HCT116 (cell line): Measurements from ENCODE around the gene HOXD8. TPM values are rescaled to one million over a fixed set of nuclear protein-coding genes. Genes with fewer than 3 reads are reported as not detected.

ENCODE experiments used
- ATAC-seq: fragments of 200-7000 bp; cut with Tn5 transposase; 2 replicates; pipeline ENCODE4 v1.9.1; 2020; ENCODE audit warnings: mild to moderate bottlenecking, moderate library complexity
- BruUV-seq: library from RNA; stranded (reverse); fragments of 400-500 nt; replicated peaks from 2 replicates; lab custom pipeline; 2021; lab: Mats Ljungman, UMichigan
- CTCF ChIA-PET: fragments of 300-600 bp; sonication (Branson Sonifier 250); formaldehyde crosslinking; loops from one replicate; lab custom pipeline; 2021; ENCODE audit warnings: antibody characterized with exemption; lab: Charles Lee
- POLR2A ChIA-PET: fragments of 300-600, 350-600 bp; sonication (Branson Sonifier 250); formaldehyde crosslinking; loops from one replicate; lab custom pipeline; 2021; ENCODE audit warnings: antibody characterized with exemption; lab: Charles Lee
- RAD21 ChIA-PET, 2 experiments: fragments of 300-600 bp; sonication (Branson Sonifier 250); formaldehyde crosslinking; loops; one replicate each; lab custom pipeline; 2023; ENCODE audit warnings: low total read pairs in 2 of 2; ENCODE audit not compliant: uncharacterized antibody in 2 of 2, unreplicated experiment in 2 of 2, low non-redundant PET in 1 of 2; lab: Charles Lee
- DNase-seq: peaks from one replicate; pipeline ENCODE4 v3.0.0-alpha.2; 2010; ENCODE audit warnings: low read depth, low spot score
- H2AFZ ChIP-seq: fragments of 200-600 bp; shearing (Covaris generic), sonication (generic); 2 replicates; pipeline ENCODE4 v1.6.1; 2017; ENCODE audit warnings: low read depth, mixed run types, mixed read lengths, antibody characterized with exemption, low read length; ENCODE audit not compliant: poor library complexity, severe bottlenecking
- H3K27ac ChIP-seq: 2 replicates; pipeline ENCODE4 v1.5.1; 2012; ENCODE audit warnings: low read depth, low read length
- H3K27me3 ChIP-seq: fragments of 200-600 bp; sonication (generic); 2 replicates; pipeline ENCODE4 v1.6.1; 2016; ENCODE audit warnings: mixed run types, low read length, mixed read lengths; ENCODE audit not compliant: insufficient read depth
- H3K36me3 ChIP-seq, 2 experiments: fragments of 200-500 bp in 1 of 2; fragments of 200-600 bp in 1 of 2; sonication (Bioruptor generic) in 1 of 2; sonication (generic) in 1 of 2; 2 replicates each; pipeline versions ENCODE4 v1.5.1 to v1.6.1; 2014 to 2016; ENCODE audit warnings: low read length in 2 of 2, inconsistent platforms in 1 of 2, mixed read lengths in 1 of 2, mixed run types in 1 of 2; ENCODE audit not compliant: insufficient read depth in 2 of 2, control insufficient read depth in 1 of 2
- H3K4me1 ChIP-seq, 2 experiments: fragments of 200-600 bp in 1 of 2; sonication (generic) in 1 of 2; 2 replicates each; pipeline versions ENCODE4 v1.5.1 to v1.6.1; 2012 to 2017; ENCODE audit warnings: low read length in 2 of 2, inconsistent platforms in 1 of 2, mild to moderate bottlenecking in 1 of 2, mixed read lengths in 1 of 2, mixed run types in 1 of 2, moderate library complexity in 1 of 2; ENCODE audit not compliant: insufficient read depth in 2 of 2, control insufficient read depth in 1 of 2
- H3K4me2 ChIP-seq: fragments of 200-600 bp; sonication (generic); 2 replicates; pipeline ENCODE4 v1.6.1; 2017; ENCODE audit warnings: mixed run types, low read length, mixed read lengths
- H3K4me3 ChIP-seq, 2 experiments: fragments of 200-600 bp in 1 of 2; sonication (generic) in 1 of 2; replicated peaks in 1 of 2; 2 replicates each; pipeline ENCODE4 v1.5.1; 2011 to 2016; ENCODE audit warnings: low read length in 2 of 2, control low read depth in 1 of 2, low read depth in 1 of 2, mild to moderate bottlenecking in 1 of 2, mixed read lengths in 1 of 2, mixed run types in 1 of 2
- H3K79me2 ChIP-seq: fragments of 200-600 bp; sonication (generic); 2 replicates; pipeline ENCODE4 v1.6.1; 2017; ENCODE audit warnings: mild to moderate bottlenecking, mixed run types, low read length, moderate library complexity, mixed read lengths; ENCODE audit not compliant: insufficient read depth
- H3K9ac ChIP-seq: fragments of 200-600 bp; sonication (generic); 2 replicates; pipeline ENCODE4 v1.6.1; 2016; ENCODE audit warnings: low read length, mixed read lengths
- H3K9me2 ChIP-seq: fragments of 200-600 bp; sonication (generic), shearing (Covaris generic); 2 replicates; pipeline ENCODE4 v1.6.1; 2017; ENCODE audit warnings: mixed run types, mild to moderate bottlenecking, moderate library complexity; ENCODE audit not compliant: insufficient read depth
- H3K9me3 ChIP-seq, 2 experiments: fragments of 200-500 bp in 1 of 2; fragments of 200-600 bp in 1 of 2; sonication (Bioruptor generic) in 1 of 2; sonication (generic) in 1 of 2; 2 replicates each; pipeline ENCODE4 v1.6.1; 2014 to 2017; ENCODE audit warnings: low read length in 2 of 2, mixed read lengths in 2 of 2, inconsistent platforms in 1 of 2, low read depth in 1 of 2, mild to moderate bottlenecking in 1 of 2, mixed run types in 1 of 2, moderate library complexity in 1 of 2; ENCODE audit not compliant: control insufficient read depth in 1 of 2, insufficient read depth in 1 of 2
- H4K20me1 ChIP-seq: fragments of 200-600 bp; sonication (generic), shearing (Covaris generic); 2 replicates; pipeline ENCODE4 v1.6.1; 2017; ENCODE audit warnings: mixed run types, mild to moderate bottlenecking, moderate library complexity; ENCODE audit not compliant: insufficient read depth
- ATF3 ChIP-seq: IDR thresholded peaks from 2 replicates; pipeline ENCODE4 v1.6.1; 2012
- CBX3 ChIP-seq: IDR thresholded peaks from 2 replicates; pipeline ENCODE4 v1.6.1; 2012; ENCODE audit warnings: low read depth
- CEBPB ChIP-seq: IDR thresholded peaks from 2 replicates; pipeline ENCODE4 v1.6.1; 2012; ENCODE audit warnings: low read depth
- EGR1 ChIP-seq: IDR thresholded peaks from 2 replicates; pipeline ENCODE4 v1.6.1; 2012; ENCODE audit warnings: low read depth
- ELF1 ChIP-seq: IDR thresholded peaks from 2 replicates; pipeline ENCODE4 v1.6.1; 2012; ENCODE audit warnings: low read depth, borderline replicate concordance
- EZH2 ChIP-seq: fragments of 200-600 bp; sonication (generic); IDR thresholded peaks from 2 replicates; pipeline ENCODE4 v1.6.1; 2017; ENCODE audit warnings: antibody characterized with exemption, mixed run types
- EZH2phosphoT487 ChIP-seq: fragments of 200-600 bp; IDR thresholded peaks from 2 replicates; pipeline ENCODE4 v1.6.1; 2018; ENCODE audit warnings: antibody characterized with exemption, borderline replicate concordance
- MAX ChIP-seq: IDR thresholded peaks from 2 replicates; pipeline ENCODE4 v1.6.1; 2012
- POLR2A ChIP-seq: IDR thresholded peaks from 2 replicates; pipeline ENCODE4 v1.7.0; 2011; ENCODE audit warnings: borderline replicate concordance; ENCODE audit not compliant: insufficient read depth, insufficient read length; ENCODE audit errors: extremely low read depth
- POLR2AphosphoS5 ChIP-seq: IDR thresholded peaks from 2 replicates; pipeline ENCODE4 v1.6.1; 2011; ENCODE audit warnings: mild to moderate bottlenecking, low read depth, low read length, moderate library complexity
- RAD21 ChIP-seq: IDR thresholded peaks from 2 replicates; pipeline ENCODE4 v1.6.1; 2012; ENCODE audit warnings: low read depth, mild to moderate bottlenecking
- REST ChIP-seq: IDR thresholded peaks from 2 replicates; pipeline ENCODE4 v1.6.1; 2012; ENCODE audit warnings: low read depth
- SIN3A ChIP-seq: IDR thresholded peaks from 2 replicates; pipeline ENCODE4 v1.6.1; 2012; ENCODE audit warnings: low read depth
- SRF ChIP-seq: IDR thresholded peaks from 2 replicates; pipeline ENCODE4 v1.6.1; 2012; ENCODE audit warnings: low read depth
- TCF7L2 ChIP-seq: IDR thresholded peaks from 2 replicates; pipeline ENCODE4 v1.7.0; 2011; ENCODE audit warnings: borderline replicate concordance, inconsistent platforms; ENCODE audit not compliant: insufficient read depth, insufficient read length; ENCODE audit errors: extremely low read depth
- YY1 ChIP-seq: IDR thresholded peaks from 2 replicates; pipeline ENCODE4 v1.6.1; 2011; ENCODE audit warnings: low read length, low read depth, moderate library complexity, mild to moderate bottlenecking; ENCODE audit not compliant: insufficient replicate concordance; ENCODE audit errors: extremely low read depth
- ZFX ChIP-seq: fragments of 450-650 bp; IDR thresholded peaks from 2 replicates; pipeline ENCODE4 v1.6.1; 2017
- ZNF274 ChIP-seq: fragments of 200-500 bp; sonication (Bioruptor generic); IDR thresholded peaks from 2 replicates; pipeline ENCODE4 v1.6.1; 2014; ENCODE audit warnings: mild to moderate bottlenecking, low read depth, low read length, inconsistent platforms
- intact Hi-C: fragments of 100-400 bp; cut with micrococcal nuclease; formaldehyde crosslinking; loops from 2 replicates; pipeline ENCODE4 v1.10.0; 2022
- total RNA-seq: library from RNA; stranded (reverse); gene quantifications from one replicate; pipeline ENCODE4 v1.2.1, GENCODE V29; 2021; ENCODE audit not compliant: unreplicated experiment
- TF ChIP-seq, protein P1 (sequence below), 3 experiments: fragments of 200-600 bp in 1 of 3; sonication (generic) in 1 of 3; IDR thresholded peaks in 2 of 3; conservative IDR thresholded peaks in 1 of 3; 2 replicates each; pipeline ENCODE4 v1.5.1; 2012 to 2017; ENCODE audit warnings: low read depth in 2 of 3, low read length in 2 of 3, antibody characterized with exemption in 1 of 3, borderline replicate concordance in 1 of 3, control low read depth in 1 of 3, mild to moderate bottlenecking in 1 of 3, mixed read lengths in 1 of 3, mixed run types in 1 of 3, moderate library complexity in 1 of 3; ENCODE audit not compliant: insufficient read depth in 1 of 3

HOXD8 gene
- total RNA-seq, 1 experiment from 2014 or later = 6.0 TPM

GRCh38 chr2:176158855-176159662, 29.6 kb downstream of the HOXD8 start (continued):
- TF ChIP-seq ZNF274 (no peak), EGR1 (no peak), MAX (no peak)

DNA sequence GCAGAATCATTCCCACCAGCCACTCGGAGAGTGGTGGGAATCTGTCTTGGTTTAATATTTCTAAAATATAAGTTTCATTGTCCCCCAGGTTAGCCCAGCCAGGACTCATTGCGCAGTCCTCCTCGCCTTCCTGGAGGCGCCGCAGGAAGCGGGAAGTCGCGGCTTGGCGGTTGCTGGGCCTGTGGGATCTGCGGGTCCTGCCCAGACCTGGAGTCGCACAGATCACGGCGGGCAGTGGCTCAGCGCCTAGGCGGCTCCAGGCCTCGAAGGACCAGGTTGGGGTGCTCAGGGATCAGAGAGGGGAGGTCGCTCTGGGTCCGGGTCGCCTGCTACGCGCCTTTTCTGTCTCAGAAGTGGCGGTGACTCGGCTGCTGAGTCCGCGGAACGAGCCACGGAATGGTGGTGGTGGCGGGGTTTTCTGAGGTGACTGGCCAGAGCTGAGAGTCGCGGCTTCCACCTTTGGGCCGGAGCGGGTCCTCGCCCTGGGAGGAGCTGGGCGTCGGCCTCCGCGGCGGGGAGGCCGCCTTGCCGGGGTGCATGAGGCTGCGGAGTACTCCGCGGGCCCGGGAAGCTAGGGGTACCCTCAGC, 30.3 kb downstream of the HOXD8 start:
- H4K20me1 ChIP-seq = no peaks in the 10 kb centered on the region
- BruUV-seq = no TSS peak
- no peaks in the 10 kb centered on the region for H3K9me3 ChIP-seq
- intact Hi-C loops = no loop called here
- H3K9ac ChIP-seq = no peak overlapping the region
- H3K4me2 ChIP-seq = no peak overlapping the region
- H3K27ac ChIP-seq = no peak overlapping the region
- no peaks in the 10 kb centered on the region for H3K79me2 ChIP-seq
- H3K4me3 ChIP-seq = no peak overlapping the region
- TF ChIP-seq ATF3 = no peak
- no peak for TF ChIP-seq ZFX
- no peak for TF ChIP-seq EZH2
- no peak for TF ChIP-seq REST
- no peak for TF ChIP-seq MAX
- no peak for TF ChIP-seq POLR2A
- no peak for TF ChIP-seq SRF
- no peak for TF ChIP-seq YY1
- TF ChIP-seq EGR1 = no peak
- TF ChIP-seq RAD21 = no peak
- TF ChIP-seq, protein P1, sequence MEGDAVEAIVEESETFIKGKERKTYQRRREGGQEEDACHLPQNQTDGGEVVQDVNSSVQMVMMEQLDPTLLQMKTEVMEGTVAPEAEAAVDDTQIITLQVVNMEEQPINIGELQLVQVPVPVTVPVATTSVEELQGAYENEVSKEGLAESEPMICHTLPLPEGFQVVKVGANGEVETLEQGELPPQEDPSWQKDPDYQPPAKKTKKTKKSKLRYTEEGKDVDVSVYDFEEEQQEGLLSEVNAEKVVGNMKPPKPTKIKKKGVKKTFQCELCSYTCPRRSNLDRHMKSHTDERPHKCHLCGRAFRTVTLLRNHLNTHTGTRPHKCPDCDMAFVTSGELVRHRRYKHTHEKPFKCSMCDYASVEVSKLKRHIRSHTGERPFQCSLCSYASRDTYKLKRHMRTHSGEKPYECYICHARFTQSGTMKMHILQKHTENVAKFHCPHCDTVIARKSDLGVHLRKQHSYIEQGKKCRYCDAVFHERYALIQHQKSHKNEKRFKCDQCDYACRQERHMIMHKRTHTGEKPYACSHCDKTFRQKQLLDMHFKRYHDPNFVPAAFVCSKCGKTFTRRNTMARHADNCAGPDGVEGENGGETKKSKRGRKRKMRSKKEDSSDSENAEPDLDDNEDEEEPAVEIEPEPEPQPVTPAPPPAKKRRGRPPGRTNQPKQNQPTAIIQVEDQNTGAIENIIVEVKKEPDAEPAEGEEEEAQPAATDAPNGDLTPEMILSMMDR (IDR thresholded peaks at IDR 0.05 in 2 of 3, conservative IDR thresholded peaks at IDR 0.05 in 1 of 3; ENCODE audit: borderline replicate concordance in 1 of 3, insufficient read depth in 1 of 3, low read depth in 2 of 3, low read length in 2 of 3) = no peak
- no peak for TF ChIP-seq CEBPB
- TF ChIP-seq ZNF274 = no peak
- no peak for TF ChIP-seq EZH2phosphoT487
- TF ChIP-seq POLR2AphosphoS5 = no peak
- TF ChIP-seq TCF7L2 = no peak
- no peak for TF ChIP-seq CBX3
- no peak for TF ChIP-seq ELF1
- TF ChIP-seq SIN3A = no peak
- TF ChIP-seq, all 23 proteins: peak for 0
- ATAC-seq = no peak
- no peak for DNase-seq
- RAD21 ChIA-PET = no interaction called here
- H3K36me3 ChIP-seq = no peaks in the 10 kb centered on the region
- no peak overlapping the region for H2AFZ ChIP-seq
- H3K27me3 ChIP-seq = no peaks in the 10 kb centered on the region
- H3K4me1 ChIP-seq = no peaks in the 10 kb centered on the region
- CTCF ChIA-PET = no interaction called here
- H3K9me2 ChIP-seq = no peaks in the 10 kb centered on the region
- POLR2A ChIA-PET = no interaction called here
